Small intestine (tissue), 7 donors: ENCODE results near the gene KCND3. TPM values are rescaled to one million over a fixed set of nuclear protein-coding genes. Genes with fewer than 3 reads are reported as not detected.

ENCODE experiments used
- DNase-seq, 2 donors: peaks; one replicate each; pipeline versions ENCODE4 v3.0.0 to v3.0.0-alpha.2; 2013
- FAIRE-seq: peaks from 2 replicates; lab custom pipeline; 2012; peaks lifted over from hg19 to GRCh38; lab: Jason Lieb, UNC
- H3K27ac ChIP-seq, 3 donors: one replicate each; pipeline ENCODE4 v1.5.1; 2013; ENCODE audit warnings: low read length in 2 of 3, mild to moderate bottlenecking in 2 of 3, control low read depth in 1 of 3, inconsistent platforms in 1 of 3, low read depth in 1 of 3, moderate library complexity in 1 of 3
- H3K27me3 ChIP-seq, 3 donors: one replicate each; pipeline ENCODE4 v1.6.1; 2013; ENCODE audit warnings: low read length in 3 of 3, inconsistent platforms in 1 of 3; ENCODE audit not compliant: control insufficient read depth in 3 of 3, insufficient read depth in 3 of 3
- H3K36me3 ChIP-seq, 3 donors: one replicate each; pipeline ENCODE4 v1.6.1; 2013; ENCODE audit warnings: low read length in 3 of 3, inconsistent platforms in 1 of 3, low read depth in 1 of 3, mild to moderate bottlenecking in 1 of 3, moderate library complexity in 1 of 3; ENCODE audit not compliant: control insufficient read depth in 3 of 3, insufficient read depth in 2 of 3
- H3K4me1 ChIP-seq, 3 donors: one replicate each; pipeline ENCODE4 v1.6.1; 2013; ENCODE audit warnings: low read length in 2 of 3, inconsistent platforms in 1 of 3, low read depth in 1 of 3, mild to moderate bottlenecking in 1 of 3, moderate library complexity in 1 of 3; ENCODE audit not compliant: control insufficient read depth in 3 of 3, insufficient read depth in 2 of 3
- H3K4me3 ChIP-seq, 3 donors: one replicate each; pipeline ENCODE4 v1.5.1; 2013; ENCODE audit warnings: low read length in 3 of 3, control low read depth in 1 of 3, inconsistent platforms in 1 of 3, low read depth in 1 of 3, mild to moderate bottlenecking in 1 of 3, moderate library complexity in 1 of 3
- H3K9me3 ChIP-seq, 2 donors: one replicate each; pipeline ENCODE4 v1.6.1; 2013; ENCODE audit warnings: low read depth in 1 of 2, low read length in 1 of 2; ENCODE audit not compliant: control insufficient read depth in 2 of 2, insufficient read depth in 1 of 2
- WGBS, 3 donors: extraction: QIAGEN DNeasy Blood & Tissue Kit; methylation state at CpG; one replicate each; pipeline ENCODE4 v1.1.7; 2013; 5-methylcytosine and 5-hydroxymethylcytosine counted together
- polyA plus RNA-seq, 4 donors: library from polyadenylated mRNA; stranded (reverse) in 3 of 4; unstranded in 1 of 4; fragments of 200-250 nt in 3 of 4; fragments of 120-200 nt in 1 of 4; gene quantifications; one replicate each; pipeline versions ENCODE4 v1.2.1 to v1.2.3, GENCODE V29; 2013
- donor health status: healthy with polysubstance abuse.
- donor health status: control.
- donor health status: control.
- donor health status: Bipolar disorder and iron deficiency.
- donor health status: healthy.

KCND3 gene
- polyA plus RNA-seq, 4 donors: 0.27 to 1.8 (median 0.86) TPM; not detected in 1

GRCh38 chr1:111952125-111952657, 37.3 kb downstream of the KCND3 start:
- H3K27me3 ChIP-seq: peaks cover 0 to 2% (median 0%) of the 10 kb centered on the region in 3 donors
- H3K4me1 ChIP-seq: no peaks in the 10 kb centered on the region
- FAIRE-seq: no peak
- no peak overlapping the region for H3K4me3 ChIP-seq
- H3K9me3 ChIP-seq: no peaks in the 10 kb centered on the region
- no peaks in the 10 kb centered on the region for H3K36me3 ChIP-seq
- WGBS, 3 donors: 46 to 55% (median 49%) methylated on average over 4 of the region's 4 CpGs
- no peak overlapping the region for H3K27ac ChIP-seq
- DNase-seq: no peak

GRCh38 chr1:111948209-111949171, 41.0 kb downstream of the KCND3 start:
- Histone ChIP-seq H3K27me3 (peaks cover 0 to 2% (median 0%) of the 10 kb centered on the region in 3 donors), H3K4me3 (no peak overlapping the region), H3K36me3 (no peaks in the 10 kb centered on the region), H3K9me3 (no peaks in the 10 kb centered on the region), H3K27ac (no peak overlapping the region), H3K4me1 (no peaks in the 10 kb centered on the region)
- DNase-seq: peak in 1 of 2 donors; percentile 2
- no peak for FAIRE-seq
- 18 to 37% (median 30%) methylated on average over 6 of the region's 6 CpGs for WGBS, 3 donors

GRCh38 chr1:111943846-111944749, 45.4 kb downstream of the KCND3 start:
- no peaks in the 10 kb centered on the region for H3K27me3 ChIP-seq
- no peaks in the 10 kb centered on the region for H3K4me1 ChIP-seq
- H3K27ac ChIP-seq: no peak overlapping the region
- H3K9me3 ChIP-seq: no peaks in the 10 kb centered on the region
- H3K4me3 ChIP-seq: no peak overlapping the region
- DNase-seq (no peak), FAIRE-seq (no peak)
- 71 to 78% (median 78%) methylated on average over 15 of the region's 15 CpGs for WGBS, 3 donors
- H3K36me3 ChIP-seq: no peaks in the 10 kb centered on the region

- FAIRE-seq: no peak
- 39 to 73% (median 44%) methylated on average over 4 of the region's 4 CpGs for WGBS, 3 donors
- no peak overlapping the region for H3K27ac ChIP-seq
- H3K4me3 ChIP-seq: no peak overlapping the region
- H3K36me3 ChIP-seq: no peaks in the 10 kb centered on the region
- no peaks in the 10 kb centered on the region for H3K9me3 ChIP-seq
- DNase-seq: no peak
- no peaks in the 10 kb centered on the region for H3K27me3 ChIP-seq
- no peaks in the 10 kb centered on the region for H3K4me1 ChIP-seq
Observed at GRCh38 chr1:111943066-111943465, 46.4 kb downstream of the KCND3 start.

GRCh38 chr1:111938536-111938935, 50.9 kb downstream of the KCND3 start:
- no peaks in the 10 kb centered on the region for H3K36me3 ChIP-seq
- FAIRE-seq: no peak
- 75 to 84% (median 83%) methylated on average over 3 of the region's 3 CpGs for WGBS, 3 donors

GRCh38 chr1:111938123-111938522, 51.3 kb downstream of the KCND3 start:
- WGBS, 3 donors: 0 to 32% (median 25%) methylated on average over 1 of the region's 1 CpG
- FAIRE-seq: no peak

More at GRCh38 chr1:111938536-111938935, 50.9 kb downstream of the KCND3 start:
- Histone ChIP-seq H3K4me1 (no peaks in the 10 kb centered on the region), H3K9me3 (no peaks in the 10 kb centered on the region), H3K27me3 (no peaks in the 10 kb centered on the region), H3K4me3 (no peak overlapping the region), H3K27ac (no peak overlapping the region)
- DNase-seq: no peak

GRCh38 chr1:111937147-111937725, 52.2 kb downstream of the KCND3 start:
- Histone ChIP-seq H3K9me3 (no peaks in the 10 kb centered on the region), H3K27me3 (no peaks in the 10 kb centered on the region), H3K4me1 (no peaks in the 10 kb centered on the region), H3K36me3 (no peaks in the 10 kb centered on the region), H3K4me3 (no peak overlapping the region), H3K27ac (no peak overlapping the region)
- FAIRE-seq (no peak), DNase-seq (no peak)
- 42 to 52% (median 52%) methylated on average over 6 of the region's 6 CpGs for WGBS, 3 donors

More at GRCh38 chr1:111938123-111938522, 51.3 kb downstream of the KCND3 start:
- no peaks in the 10 kb centered on the region for H3K4me1 ChIP-seq
- no peak overlapping the region for H3K27ac ChIP-seq
- no peak overlapping the region for H3K4me3 ChIP-seq
- no peak for DNase-seq
- no peaks in the 10 kb centered on the region for H3K36me3 ChIP-seq
- H3K27me3 ChIP-seq: no peaks in the 10 kb centered on the region
- no peaks in the 10 kb centered on the region for H3K9me3 ChIP-seq
